DND-41 (cell line): Measurements from ENCODE around the gene SOX6.

Experiments used
- ATAC-seq: fragments of 200-7000 bp; cut with Tn5 transposase; 3 replicates; pipeline ENCODE4 v1.9.1; 2021; ENCODE audit warnings: low read depth; ENCODE audit not compliant: insufficient read depth
- DNase-seq: peaks from one replicate; pipeline ENCODE4 v3.0.0-alpha.2; 2020
- H2AFZ ChIP-seq: 2 replicates; pipeline ENCODE4 v1.6.0; 2012; ENCODE audit warnings: low read depth, low read length
- H3K27ac ChIP-seq: 2 replicates; pipeline ENCODE4 v1.5.1; 2012; ENCODE audit warnings: low read length, inconsistent platforms
- H3K27me3 ChIP-seq: fragments of 200-600 bp; sonication (generic); 2 replicates; pipeline ENCODE4 v1.6.0; 2012; ENCODE audit warnings: low read length, mild to moderate bottlenecking, inconsistent platforms; ENCODE audit not compliant: insufficient read depth, poor library complexity
- H3K36me3 ChIP-seq: 2 replicates; pipeline ENCODE4 v1.5.1; 2012; ENCODE audit warnings: low read length, inconsistent platforms; ENCODE audit not compliant: insufficient read depth
- H3K4me1 ChIP-seq: 2 replicates; pipeline ENCODE4 v1.5.1; 2012; ENCODE audit warnings: mild to moderate bottlenecking, low read length; ENCODE audit not compliant: insufficient read depth
- H3K4me2 ChIP-seq: 2 replicates; pipeline ENCODE4 v1.6.0; 2012; ENCODE audit warnings: mild to moderate bottlenecking, moderate library complexity, low read length, inconsistent platforms; ENCODE audit not compliant: insufficient read depth
- H3K4me3 ChIP-seq, 2 experiments: fragments of 200-600 bp in 1 of 2; shearing (Covaris generic) in 1 of 2; 2 replicates each; pipeline ENCODE4 v1.5.1; 2012 to 2016; ENCODE audit warnings: inconsistent platforms in 2 of 2, low read length in 2 of 2, mild to moderate bottlenecking in 2 of 2, low read depth in 1 of 2, moderate library complexity in 1 of 2
- H3K79me2 ChIP-seq: 2 replicates; pipeline ENCODE4 v1.6.0; 2012; ENCODE audit warnings: low read length, inconsistent platforms; ENCODE audit not compliant: insufficient read depth
- H3K9ac ChIP-seq: 2 replicates; pipeline ENCODE4 v1.6.0; 2012; ENCODE audit warnings: low read depth, mild to moderate bottlenecking, inconsistent platforms, low read length, moderate library complexity
- H3K9me3 ChIP-seq: 2 replicates; pipeline ENCODE4 v1.5.1; 2012; ENCODE audit warnings: low read length, moderate library complexity, mild to moderate bottlenecking, inconsistent platforms; ENCODE audit not compliant: insufficient read depth, severe bottlenecking
- H4K20me1 ChIP-seq: 2 replicates; pipeline ENCODE4 v1.6.0; 2012; ENCODE audit warnings: low read length; ENCODE audit not compliant: insufficient read depth
- CTCF ChIP-seq: IDR thresholded peaks from 2 replicates; pipeline ENCODE4 v1.5.1; 2012; ENCODE audit warnings: borderline replicate concordance, low read length, moderate library complexity, mild to moderate bottlenecking; ENCODE audit not compliant: poor library complexity, severe bottlenecking; ENCODE audit errors: extremely low read depth
- EZH2 ChIP-seq: IDR thresholded peaks from 3 replicates; pipeline ENCODE4 v1.6.1; 2012; ENCODE audit warnings: borderline replicate concordance, low read depth, mild to moderate bottlenecking, moderate library complexity, low read length, inconsistent platforms; ENCODE audit not compliant: severe bottlenecking

Gene SOX6

GRCh38 chr11:16312233-16312765 lies 44.0 kb downstream of the SOX6 start:
- Histone ChIP-seq H3K4me3 (no peak overlapping the region), H3K79me2 (no peaks in the 10 kb centered on the region), H3K9me3 (no peaks in the 10 kb centered on the region), H3K36me3 (no peaks in the 10 kb centered on the region), H3K27ac (no peak overlapping the region), H3K9ac (no peak overlapping the region), H3K27me3 (peaks cover 8% of the 10 kb centered on the region), H4K20me1 (no peaks in the 10 kb centered on the region), H3K4me1 (no peaks in the 10 kb centered on the region), H2AFZ (no peak overlapping the region), H3K4me2 (no peak overlapping the region)
- ATAC-seq = no peak
- TF ChIP-seq EZH2 = no peak
- no peak for TF ChIP-seq CTCF
- DNase-seq = no peak

GRCh38 chr11:16311831-16312230 lies 44.5 kb downstream of the SOX6 start:
- Histone ChIP-seq H4K20me1 (no peaks in the 10 kb centered on the region), H3K36me3 (no peaks in the 10 kb centered on the region), H3K9me3 (no peaks in the 10 kb centered on the region), H3K4me3 (no peak overlapping the region), H3K27me3 (peaks cover 8% of the 10 kb centered on the region), H3K9ac (no peak overlapping the region), H3K4me2 (no peak overlapping the region), H3K79me2 (no peaks in the 10 kb centered on the region), H2AFZ (no peak overlapping the region), H3K4me1 (no peaks in the 10 kb centered on the region), H3K27ac (no peak overlapping the region)
- DNase-seq (no peak), ATAC-seq (no peak)
- TF ChIP-seq EZH2 (no peak), CTCF (no peak)

GRCh38 chr11:16310943-16311342 lies 45.4 kb downstream of the SOX6 start:
- no peak for ATAC-seq
- DNase-seq = no peak
- no peaks in the 10 kb centered on the region for H4K20me1 ChIP-seq
- no peaks in the 10 kb centered on the region for H3K79me2 ChIP-seq
- H3K9me3 ChIP-seq = no peaks in the 10 kb centered on the region
- H2AFZ ChIP-seq = no peak overlapping the region
- no peak for TF ChIP-seq EZH2
- no peak for TF ChIP-seq CTCF
- H3K4me3 ChIP-seq = no peak overlapping the region
- H3K36me3 ChIP-seq = no peaks in the 10 kb centered on the region
- H3K27me3 ChIP-seq = peaks cover 8% of the 10 kb centered on the region
- H3K4me1 ChIP-seq = no peaks in the 10 kb centered on the region
- H3K9ac ChIP-seq = no peak overlapping the region
- H3K27ac ChIP-seq = no peak overlapping the region
- H3K4me2 ChIP-seq = no peak overlapping the region

GRCh38 chr11:16309226-16309625 lies 47.1 kb downstream of the SOX6 start:
- Histone ChIP-seq H3K9me3 (no peaks in the 10 kb centered on the region), H3K9ac (no peak overlapping the region), H3K27me3 (peaks cover 8% of the 10 kb centered on the region), H3K79me2 (no peaks in the 10 kb centered on the region), H4K20me1 (no peaks in the 10 kb centered on the region), H3K36me3 (no peaks in the 10 kb centered on the region), H3K27ac (no peak overlapping the region), H3K4me1 (no peaks in the 10 kb centered on the region), H2AFZ (no peak overlapping the region), H3K4me2 (no peak overlapping the region), H3K4me3 (no peak overlapping the region)
- no peak for TF ChIP-seq EZH2
- TF ChIP-seq CTCF = no peak
- DNase-seq (no peak), ATAC-seq (no peak)
